Stimulated activated CD8-positive, alpha-beta memory T cell treated with anti-CD3 and anti-CD28 coated beads, Interleukin-7, amount 100 ng/mL, for 4 hours (primary cell): Measurements from ENCODE around the gene DOC2B.

Experiments
- DNase-seq, 2 donors: peaks; one replicate each; pipeline ENCODE4 v3.0.0-alpha.2; 2020; ENCODE audit warnings: low read depth in 2 of 2

Gene DOC2B

GRCh38 chr17:163514-164098 is 17.8 kb downstream of the DOC2B start:
- DNase-seq = no peak

DNA sequence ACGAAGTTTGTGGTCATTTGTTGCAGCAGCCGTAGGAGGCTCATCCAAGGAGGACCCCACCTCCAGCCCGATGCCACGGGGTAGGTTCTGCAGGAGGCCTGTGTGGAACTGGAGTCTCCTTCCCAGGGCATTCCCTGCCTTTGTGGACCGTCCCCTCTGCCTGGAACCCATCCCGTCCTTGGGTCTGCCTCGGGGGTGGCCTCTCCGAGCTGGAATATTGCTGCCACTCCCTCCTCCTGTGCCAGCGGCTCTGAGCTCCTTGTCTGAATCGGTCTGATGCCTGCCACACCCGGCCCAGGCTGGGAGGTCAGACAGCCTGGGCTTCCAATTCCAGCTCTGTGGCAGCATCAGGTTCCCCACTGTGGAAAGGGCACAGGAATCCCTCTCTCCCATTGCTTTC is 18.8 kb downstream of the DOC2B start:
- no peak for DNase-seq

GRCh38 chr17:161481-161880 is 20.0 kb downstream of the DOC2B start:
- DNase-seq = no peak

- no peak for DNase-seq
Observed at GRCh38 chr17:160336-160735, 21.1 kb downstream of the DOC2B start.

GRCh38 chr17:159609-160008 is 21.8 kb downstream of the DOC2B start:
- DNase-seq = no peak

DNA sequence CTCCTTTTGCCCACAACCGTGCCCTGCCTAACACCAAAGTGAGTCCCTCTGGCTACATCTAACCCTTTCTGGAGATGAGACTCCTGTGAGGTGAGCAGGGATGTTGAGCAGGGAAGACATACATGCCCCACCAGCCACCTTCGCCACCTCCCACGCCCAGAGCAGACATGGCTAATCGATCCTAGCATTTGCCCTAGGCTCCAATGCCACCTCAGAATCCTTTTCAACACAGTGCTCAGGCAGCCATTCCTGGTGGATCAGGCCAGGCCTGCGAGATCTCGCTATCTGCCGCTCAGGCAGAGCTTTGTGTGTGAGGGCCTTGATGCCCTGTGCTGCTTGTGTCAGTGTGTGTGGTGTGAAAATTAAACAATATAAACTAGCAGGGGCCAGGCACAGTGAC is 23.1 kb downstream of the DOC2B start:
- DNase-seq = no peak

DNA sequence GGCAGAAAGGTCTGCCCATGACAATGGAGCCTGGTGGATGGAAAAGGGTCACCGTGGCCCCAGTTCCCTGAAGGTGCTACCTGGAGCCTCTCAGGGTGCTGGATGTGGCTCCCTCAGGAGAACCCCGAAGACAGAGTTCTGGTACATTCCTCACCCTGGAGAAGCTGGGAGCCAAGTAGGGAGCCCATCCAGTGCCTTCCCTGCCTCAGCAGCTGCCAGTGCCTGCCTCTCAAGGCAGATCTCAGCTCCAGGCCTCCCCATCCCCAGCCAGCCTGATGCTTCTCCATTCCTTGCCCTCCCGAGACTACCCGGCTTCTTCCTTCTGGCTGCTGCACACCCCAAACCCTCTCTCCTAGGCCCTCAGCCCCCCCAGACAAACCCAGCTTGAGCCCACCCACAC is 23.5 kb downstream of the DOC2B start:
- DNase-seq = no peak

- no peak for DNase-seq
Observed at GRCh38 chr17:156946-157345, 24.5 kb downstream of the DOC2B start.

- no peak for DNase-seq
Observed at GRCh38 chr17:156094-156621, 25.3 kb downstream of the DOC2B start.

DNA sequence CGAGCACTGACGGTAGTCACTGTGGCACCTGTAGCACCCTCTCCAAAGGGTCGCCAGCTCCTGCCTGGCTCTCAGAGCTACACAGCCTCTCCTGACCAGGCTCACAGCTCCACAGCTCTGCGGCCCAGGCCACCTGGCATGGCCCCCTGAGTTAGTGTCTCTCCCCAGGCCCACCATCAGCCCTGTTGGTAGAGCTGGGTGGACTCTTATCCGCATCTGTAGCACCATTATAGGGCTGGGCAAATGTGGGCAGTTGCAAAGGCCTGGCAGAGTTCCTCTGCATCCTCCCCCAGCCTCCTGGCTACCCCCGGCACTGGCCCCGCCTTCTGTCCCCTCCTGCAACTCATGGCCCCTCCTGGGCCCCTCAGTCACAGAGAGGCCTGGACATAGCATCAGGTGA is 25.9 kb downstream of the DOC2B start:
- no peak for DNase-seq

GRCh38 chr17:153851-154250 is 27.6 kb downstream of the DOC2B start:
- no peak for DNase-seq

GRCh38 chr17:152860-153420 is 28.5 kb downstream of the DOC2B start:
- DNase-seq = no peak

DNA sequence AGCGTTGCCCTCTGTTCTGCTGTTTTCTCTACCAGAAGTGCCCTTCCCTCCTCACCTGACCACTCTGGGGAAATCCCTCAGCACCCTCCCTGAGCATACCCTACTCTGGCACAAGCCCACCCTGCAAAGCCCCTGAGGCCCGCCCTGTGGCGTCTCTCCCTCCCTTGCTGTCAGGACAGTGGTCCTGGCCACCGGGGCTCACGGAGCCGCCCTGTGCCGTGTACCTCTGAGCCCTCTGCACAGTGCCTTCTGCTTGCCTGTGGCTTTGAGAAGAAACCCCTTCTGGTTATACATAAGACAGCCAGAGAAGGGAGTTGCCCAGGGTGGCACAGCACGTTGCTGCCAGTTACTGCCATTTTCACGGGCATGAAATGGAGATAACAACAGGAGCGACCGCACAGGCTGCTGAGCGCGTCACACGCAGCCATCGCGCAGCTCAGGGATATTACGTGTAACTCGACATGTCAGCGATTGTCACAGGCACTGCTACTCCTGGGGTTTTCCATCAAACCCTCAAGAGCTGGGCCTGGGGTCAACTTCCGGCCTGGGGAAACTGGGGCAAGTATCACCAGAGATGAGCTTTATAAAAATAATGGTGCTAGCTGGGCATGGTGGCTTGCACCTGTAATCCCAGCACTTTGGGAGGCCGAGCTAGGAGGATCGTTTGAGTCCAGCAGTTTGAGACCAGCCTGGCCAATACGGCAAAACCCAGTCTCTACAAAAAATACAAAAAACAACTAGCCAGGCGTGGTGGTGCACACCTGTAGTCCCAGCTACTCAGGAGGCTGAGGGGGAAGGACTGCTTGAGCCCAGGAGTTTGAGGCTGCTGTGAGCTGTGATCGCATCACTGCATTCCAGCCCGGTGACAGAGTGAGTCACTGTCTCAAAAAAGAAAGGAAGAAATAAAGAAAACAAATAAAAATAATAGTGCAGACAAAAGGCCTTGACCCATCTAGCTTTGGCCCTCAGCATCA is 29.3 kb downstream of the DOC2B start:
- no peak for DNase-seq

- no peak for DNase-seq
Observed at GRCh38 chr17:151004-151403, 30.4 kb downstream of the DOC2B start.

DNA sequence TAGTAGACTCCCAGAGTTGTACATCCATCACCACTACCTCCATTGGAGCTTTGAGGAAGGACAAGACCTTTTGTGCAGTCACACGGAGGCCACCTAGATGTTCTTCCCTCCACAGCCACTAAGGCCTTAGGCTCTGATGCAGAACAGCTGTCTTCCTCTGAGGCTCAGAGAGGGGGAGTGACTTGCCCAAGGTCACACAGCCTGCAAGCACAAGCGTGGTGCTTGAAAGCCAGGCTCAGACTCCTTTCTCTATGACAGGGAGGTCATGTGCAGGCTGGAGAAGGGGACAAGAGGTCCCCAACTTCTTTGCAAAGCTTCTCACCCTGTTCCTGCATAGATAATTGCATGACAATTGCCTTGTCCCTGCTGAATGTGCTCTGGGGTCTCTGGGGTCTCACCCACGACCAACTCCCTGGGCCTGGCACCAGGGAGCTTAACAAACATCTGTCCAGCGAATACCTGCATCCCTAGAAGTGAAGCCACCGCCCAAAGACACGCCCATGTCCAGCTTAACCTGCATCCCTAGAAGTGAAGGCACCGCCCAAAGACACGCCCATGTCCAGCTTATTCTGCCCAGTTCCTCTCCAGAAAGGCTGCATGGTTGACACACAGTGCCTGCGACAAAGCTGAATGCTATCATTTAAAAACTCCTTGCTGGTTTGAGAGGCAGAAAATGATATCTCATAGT is 31.4 kb downstream of the DOC2B start:
- no peak for DNase-seq

DNA sequence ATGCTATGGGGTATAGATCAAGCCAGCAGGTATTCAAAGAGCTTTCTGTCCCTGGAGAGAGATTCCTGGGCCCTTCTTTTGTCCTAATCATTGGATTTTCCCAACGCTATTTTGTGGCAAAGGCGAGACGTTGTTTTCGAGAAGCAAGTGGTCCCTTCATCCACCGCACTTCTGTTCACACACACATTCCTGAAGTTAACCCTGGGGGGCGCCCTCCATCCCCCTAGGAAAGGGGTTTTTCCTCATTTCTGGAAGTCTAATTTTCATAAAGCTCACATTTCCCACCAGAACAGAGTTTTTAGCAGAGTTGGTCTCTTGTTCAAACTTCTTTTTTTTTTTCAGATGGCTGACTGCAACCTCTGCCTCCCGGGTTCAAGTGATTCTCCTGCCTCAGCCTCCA is 32.2 kb downstream of the DOC2B start:
- no peak for DNase-seq

- no peak for DNase-seq
Observed at GRCh38 chr17:148757-149156, 32.7 kb downstream of the DOC2B start.

GRCh38 chr17:147796-148740 is 33.4 kb downstream of the DOC2B start:
- no peak for DNase-seq

DNA sequence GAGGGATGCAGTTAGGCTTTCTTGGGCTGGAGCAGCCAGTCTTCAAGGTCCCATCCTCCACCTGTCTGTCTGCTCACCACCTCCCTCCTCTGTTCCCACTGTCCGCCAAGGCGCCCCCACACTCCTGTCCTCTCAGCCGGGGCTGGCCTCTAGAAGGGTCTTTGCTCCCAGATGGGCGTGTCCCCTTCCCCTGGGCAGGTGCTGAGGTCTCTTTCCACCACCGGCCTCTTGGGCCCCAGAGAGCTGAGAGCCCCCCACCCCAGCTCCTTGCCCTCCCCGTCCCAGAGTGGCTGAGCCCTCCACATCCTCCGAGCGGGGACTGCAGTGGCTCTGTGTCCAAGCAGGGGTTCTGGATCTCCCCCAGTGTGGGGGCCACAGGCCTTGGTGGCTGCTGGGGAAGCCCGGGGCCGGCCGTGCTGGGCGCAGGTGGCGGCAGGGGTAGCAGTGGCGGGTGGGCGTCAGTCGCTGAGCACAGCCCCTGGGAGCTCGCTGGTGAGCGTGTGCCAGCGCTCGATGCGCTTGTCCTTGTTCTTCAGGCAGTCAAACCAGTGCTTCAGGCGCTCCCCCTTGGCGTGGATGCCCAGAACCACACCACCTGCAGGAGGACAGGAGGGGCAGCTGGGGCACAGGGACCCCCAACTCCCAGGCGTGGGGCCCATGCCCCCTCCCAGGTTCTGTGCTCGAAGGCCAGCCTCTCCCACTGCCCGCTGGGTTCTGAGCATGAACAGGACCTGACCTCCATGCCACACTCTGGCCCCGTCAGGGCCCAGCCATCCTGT is 34.3 kb downstream of the DOC2B start:
- DNase-seq = no peak

GRCh38 chr17:146546-146945 is 34.9 kb downstream of the DOC2B start:
- DNase-seq = no peak
